ENCODE data around the gene COL16A1.

DNA sequence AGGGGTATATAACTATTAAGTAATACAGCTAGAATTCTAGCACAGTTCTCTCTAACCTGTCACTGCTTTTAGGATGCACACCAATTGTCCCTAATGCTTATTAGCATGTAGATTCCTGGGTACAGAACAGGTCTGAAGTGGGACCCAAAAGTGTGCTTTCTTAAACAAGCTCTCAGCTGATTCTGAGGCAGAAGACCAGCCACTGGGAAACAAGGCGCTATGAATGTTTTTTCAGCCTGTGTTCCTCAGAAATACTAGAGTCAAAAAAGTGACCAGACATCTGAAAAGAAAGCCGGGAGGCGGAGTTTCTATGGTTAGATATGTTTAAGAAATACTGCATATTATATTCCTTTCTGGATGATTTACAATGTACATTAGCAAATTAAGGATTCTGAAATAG is 60.9 kb downstream of the COL16A1 start:
- no peak for TF ChIP-seq BHLHE40 (IDR thresholded peaks at IDR 0.05; ENCODE audit: borderline replicate concordance)
- TF ChIP-seq ARNT (IDR thresholded peaks at IDR 0.05): no peak
- TF ChIP-seq FOXK2 (IDR thresholded peaks at IDR 0.05): no peak
- no peak for TF ChIP-seq CTBP1 (IDR thresholded peaks at IDR 0.05; ENCODE audit: borderline replicate concordance)
- TF ChIP-seq LEF1 (IDR thresholded peaks at IDR 0.05; ENCODE audit: borderline replicate concordance): no peak
- no peak for TF ChIP-seq SP1 (IDR thresholded peaks at IDR 0.05)
- TF ChIP-seq ELF4 (IDR thresholded peaks at IDR 0.05): no peak
- TF ChIP-seq ZNF384 (IDR thresholded peaks at IDR 0.05): no peak
- no peak for TF ChIP-seq HDGF (IDR thresholded peaks at IDR 0.05; ENCODE audit: borderline replicate concordance)
- no peak for TF ChIP-seq L3MBTL2 (conservative IDR thresholded peaks at IDR 0.05)

Measured in HEK293T (cell line).